Parathyroid adenoma (tissue), 2 donors: ENCODE measurements around the gene RALB.

Experiments
- H2AFZ ChIP-seq: fragments of 300-600 bp; sonication (generic); one replicate; pipeline ENCODE4 v1.7.0; 2017; ENCODE audit warnings: antibody characterized with exemption, mild to moderate bottlenecking
- H3K27ac ChIP-seq: fragments of 300-600 bp; sonication (generic); one replicate; pipeline ENCODE4 v1.7.0; 2017
- H3K27me3 ChIP-seq: fragments of 300-600 bp; sonication (generic); one replicate; pipeline ENCODE4 v1.7.0; 2017; ENCODE audit warnings: low read length; ENCODE audit not compliant: control insufficient read depth, insufficient read depth
- H3K36me3 ChIP-seq: fragments of 300-600 bp; sonication (generic); one replicate; pipeline ENCODE4 v1.7.0; 2017; ENCODE audit warnings: low read length; ENCODE audit not compliant: control insufficient read depth, insufficient read depth
- H3K4me1 ChIP-seq: fragments of 300-600 bp; sonication (generic); one replicate; pipeline ENCODE4 v1.7.0; 2017; ENCODE audit warnings: control low read depth
- H3K4me2 ChIP-seq: fragments of 300-600 bp; sonication (generic); one replicate; pipeline ENCODE4 v1.7.0; 2017; ENCODE audit warnings: low read length
- H3K4me3 ChIP-seq: fragments of 300-600 bp; sonication (generic); one replicate; pipeline ENCODE4 v1.7.0; 2017; ENCODE audit warnings: low read depth, low read length
- H3K79me2 ChIP-seq: fragments of 300-600 bp; sonication (generic); one replicate; pipeline ENCODE4 v1.7.0; 2017; ENCODE audit warnings: control low read depth
- H3K9ac ChIP-seq: fragments of 300-600 bp; sonication (generic); one replicate; pipeline ENCODE4 v1.7.0; 2017; ENCODE audit warnings: mild to moderate bottlenecking
- H3K9me3 ChIP-seq: fragments of 300-600 bp; sonication (generic); one replicate; pipeline ENCODE4 v1.7.0; 2017; ENCODE audit warnings: low read length; ENCODE audit not compliant: control insufficient read depth
- CTCF ChIP-seq: fragments of 300-600 bp; sonication (generic); IDR thresholded peaks from one replicate; pipeline ENCODE4 v1.7.0; 2017; ENCODE audit warnings: antibody characterized with exemption, mild to moderate bottlenecking
- donor health status: primary hyperparathyroidism.

Gene RALB

GRCh38 chr2:120204945-120205670 is 47.5 kb upstream of the RALB start:
- H3K79me2 ChIP-seq: no peaks in the 10 kb centered on the region
- H3K4me1 ChIP-seq: peaks cover 11% of the 10 kb centered on the region
- no peak overlapping the region for H3K9ac ChIP-seq
- H3K4me2 ChIP-seq: no peak overlapping the region
- H3K27ac ChIP-seq: no peak overlapping the region
- no peak for TF ChIP-seq CTCF
- H2AFZ ChIP-seq: no peak overlapping the region
- H3K4me3 ChIP-seq: no peak overlapping the region
- no peaks in the 10 kb centered on the region for H3K36me3 ChIP-seq
- no peaks in the 10 kb centered on the region for H3K9me3 ChIP-seq
- H3K27me3 ChIP-seq: no peaks in the 10 kb centered on the region

- Histone ChIP-seq H3K9ac (no peak overlapping the region), H3K4me1 (peaks cover 11% of the 10 kb centered on the region), H3K27ac (no peak overlapping the region), H3K79me2 (no peaks in the 10 kb centered on the region), H3K36me3 (no peaks in the 10 kb centered on the region), H3K4me2 (no peak overlapping the region), H3K27me3 (no peaks in the 10 kb centered on the region), H3K9me3 (no peaks in the 10 kb centered on the region), H2AFZ (no peak overlapping the region), H3K4me3 (no peak overlapping the region)
- peak; percentile 22 for TF ChIP-seq CTCF
Observed at GRCh38 chr2:120206022-120206581, 46.5 kb upstream of the RALB start.

GRCh38 chr2:120208381-120209353 is 44.0 kb upstream of the RALB start:
- H3K36me3 ChIP-seq: no peaks in the 10 kb centered on the region
- no peak overlapping the region for H3K27ac ChIP-seq
- no peak overlapping the region for H3K9ac ChIP-seq
- no peak for TF ChIP-seq CTCF
- no peaks in the 10 kb centered on the region for H3K9me3 ChIP-seq
- no peak overlapping the region for H3K4me3 ChIP-seq
- H3K4me1 ChIP-seq: peaks cover 5% of the 10 kb centered on the region
- H3K27me3 ChIP-seq: no peaks in the 10 kb centered on the region
- H3K4me2 ChIP-seq: no peak overlapping the region
- no peak overlapping the region for H2AFZ ChIP-seq
- H3K79me2 ChIP-seq: no peaks in the 10 kb centered on the region

GRCh38 chr2:120209427-120210269 is 43.0 kb upstream of the RALB start:
- no peaks in the 10 kb centered on the region for H3K27me3 ChIP-seq
- no peaks in the 10 kb centered on the region for H3K9me3 ChIP-seq
- no peaks in the 10 kb centered on the region for H3K79me2 ChIP-seq
- H3K9ac ChIP-seq: no peak overlapping the region
- H3K4me2 ChIP-seq: no peak overlapping the region
- no peak overlapping the region for H3K4me3 ChIP-seq
- H3K36me3 ChIP-seq: no peaks in the 10 kb centered on the region
- H3K27ac ChIP-seq: no peak overlapping the region
- no peaks in the 10 kb centered on the region for H3K4me1 ChIP-seq
- TF ChIP-seq CTCF: no peak
- no peak overlapping the region for H2AFZ ChIP-seq
